K562 (cell line): ENCODE data around the gene CPNE2. TPM values are rescaled to one million over a fixed set of nuclear protein-coding genes. Genes with fewer than 3 reads are reported as not detected.

Source experiments
- ATAC-seq: fragments of 200-7000 bp; cut with Tn5 transposase; 3 replicates; pipeline ENCODE4 v1.9.1; 2020; ENCODE audit warnings: moderate library complexity
- BruUV-seq: library from RNA; stranded (reverse); fragments of 400-500 nt; replicated peaks from 2 replicates; lab custom pipeline; 2021; lab: Mats Ljungman, UMichigan
- CTCF ChIA-PET: fragments of 300-600 bp; formaldehyde crosslinking; extraction: SDS; loops from one replicate; lab custom pipeline; 2021; ENCODE audit warnings: low intra/inter-chr PET ratio; lab: Yijun Ruan, JAX
- POLR2A ChIA-PET: fragments of 300-600, 350-650 bp; sonication (Branson Sonifier 250); formaldehyde crosslinking; extraction: SDS; loops from one replicate; lab custom pipeline; 2021; ENCODE audit warnings: antibody characterized with exemption, inconsistent platforms; lab: Yijun Ruan, JAX
- DNase-seq, 4 experiments: peaks; one replicate each; pipeline versions ENCODE4 v3.0.0 to v3.0.0-alpha.2; 2011 to 2018; ENCODE audit warnings: low spot score in 3 of 4, mixed read lengths in 3 of 4; ENCODE audit errors: extremely low read depth in 1 of 4
- FAIRE-seq: peaks from 2 replicates; lab custom pipeline; 2011; peaks lifted over from hg19 to GRCh38; lab: Jason Lieb, UNC
- H2AFZ ChIP-seq: 2 replicates; pipeline ENCODE4 v1.6.0; 2011; ENCODE audit warnings: low read depth, low read length, control low read depth, inconsistent platforms
- H3K27ac ChIP-seq: fragments of 200-600 bp; 3 replicates; pipeline ENCODE4 v1.8.0; 2011; ENCODE audit warnings: low read depth, mild to moderate bottlenecking, control low read depth, inconsistent platforms, low read length, moderate library complexity, mixed read lengths; ENCODE audit errors: extremely low read depth
- H3K27me3 ChIP-seq, 2 experiments: fragments of 300-600 bp in 1 of 2; 2 replicates in 1 of 2; 3 replicates in 1 of 2; pipeline versions ENCODE4 v1.6.0 to v1.8.0; 2011; ENCODE audit warnings: inconsistent platforms in 2 of 2, low read length in 2 of 2, mild to moderate bottlenecking in 1 of 2, mixed read lengths in 1 of 2, moderate library complexity in 1 of 2; ENCODE audit not compliant: control insufficient read depth in 2 of 2, insufficient read depth in 2 of 2
- H3K36me3 ChIP-seq: fragments of 300-600 bp; 3 replicates; pipeline ENCODE4 v1.8.0; 2011; ENCODE audit warnings: mild to moderate bottlenecking, low read length, inconsistent platforms; ENCODE audit not compliant: control insufficient read depth, insufficient read depth
- H3K4me1 ChIP-seq, 2 experiments: fragments of 200-600 bp in 1 of 2; replicated peaks in 1 of 2; 2 replicates in 1 of 2; 3 replicates in 1 of 2; pipeline versions ENCODE4 v1.5.1 to v1.8.0; 2011; ENCODE audit warnings: inconsistent platforms in 2 of 2, low read length in 2 of 2, mild to moderate bottlenecking in 1 of 2, mixed read lengths in 1 of 2, moderate library complexity in 1 of 2; ENCODE audit not compliant: control insufficient read depth in 2 of 2, insufficient read depth in 2 of 2
- H3K4me2 ChIP-seq: 2 replicates; pipeline ENCODE4 v1.6.1; 2011; ENCODE audit warnings: low read length, control low read depth, inconsistent platforms, mixed read lengths; ENCODE audit not compliant: insufficient read depth
- H3K4me3 ChIP-seq: fragments of 200-600 bp; sonication (generic), shearing (Covaris generic); 2 replicates; pipeline ENCODE4 v1.5.1; 2016; ENCODE audit warnings: control low read depth, inconsistent platforms
- H3K79me2 ChIP-seq: fragments of 200-600 bp; 3 replicates; pipeline ENCODE4 v1.8.0; 2011; ENCODE audit warnings: low read length, inconsistent platforms; ENCODE audit not compliant: control insufficient read depth, insufficient read depth
- H3K9ac ChIP-seq, 2 experiments: 2 replicates each; pipeline versions ENCODE4 v1.6.0 to v1.6.1; 2011; ENCODE audit warnings: low read depth in 2 of 2, low read length in 2 of 2, control low read depth in 1 of 2, inconsistent platforms in 1 of 2, mild to moderate bottlenecking in 1 of 2, mixed read lengths in 1 of 2; ENCODE audit not compliant: insufficient read depth in 1 of 2
- H3K9me1 ChIP-seq: one replicate; pipeline ENCODE4 v1.6.0; 2011; ENCODE audit warnings: inconsistent platforms, mild to moderate bottlenecking, low read length, moderate library complexity; ENCODE audit not compliant: control insufficient read depth, insufficient read depth
- H3K9me3 ChIP-seq: replicated peaks from 2 replicates; pipeline ENCODE4 v1.5.1; 2011; ENCODE audit warnings: low read depth, low read length, inconsistent platforms; ENCODE audit not compliant: control insufficient read depth, insufficient read depth
- H4K20me1 ChIP-seq: replicated peaks from 2 replicates; pipeline ENCODE4 v1.6.1; 2011; ENCODE audit warnings: low read length, inconsistent platforms, mixed read lengths; ENCODE audit not compliant: control insufficient read depth, insufficient read depth
- ARID4B ChIP-seq: sonication (generic); formaldehyde crosslinking; IDR thresholded peaks from 2 replicates; pipeline ENCODE4 v1.8.0; 2022; ENCODE audit warnings: mild to moderate bottlenecking, missing genetic modification reagents
- ELF4 ChIP-seq: fragments of 450-650 bp; formaldehyde crosslinking; IDR thresholded peaks from 2 replicates; pipeline ENCODE4 v1.4.0; 2022; ENCODE audit warnings: missing genetic modification characterization
- MLX ChIP-seq, 2 experiments: fragments of 450-650 bp in 1 of 2; sonication (generic) in 1 of 2; formaldehyde crosslinking; conservative IDR thresholded peaks; 2 replicates each; pipeline versions ENCODE4 v1.4.0 to v1.8.1; 2020 to 2022; ENCODE audit warnings: mild to moderate bottlenecking in 1 of 2, missing genetic modification reagents in 1 of 2
- RAD21 ChIP-seq, 2 experiments: fragments of 250-450 bp in 1 of 2; fragments of 450-650 bp in 1 of 2; sonication (Bioruptor Pico) in 1 of 2; formaldehyde crosslinking in 1 of 2; IDR thresholded peaks in 1 of 2; conservative IDR thresholded peaks in 1 of 2; 2 replicates each; pipeline versions ENCODE4 v1.4.0 to v1.8.0; 2020 to 2022; ENCODE audit warnings: mild to moderate bottlenecking in 2 of 2, moderate library complexity in 1 of 2
- RBM22 ChIP-seq: fragments of 200-400 bp; formaldehyde crosslinking; IDR thresholded peaks from 2 replicates; pipeline ENCODE4 v1.6.1; 2018; ENCODE audit warnings: low read length, low read depth; ENCODE audit not compliant: poor library complexity, severe bottlenecking
- SMC3 ChIP-seq: conservative IDR thresholded peaks from 2 replicates; pipeline ENCODE4 v1.6.1; 2011; ENCODE audit warnings: low read depth, low read length, improper control_type of control experiment; ENCODE audit not compliant: insufficient read depth
- WGBS: fragments of 100-300 bp; shearing (Covaris generic); methylation state at CpG from one replicate; pipeline ENCODE4 v1.1.6; 2016; ENCODE audit warnings: low coverage, mixed read lengths; ENCODE audit not compliant: insufficient coverage; ENCODE audit errors: missing lambda C conversion rate; 5-methylcytosine and 5-hydroxymethylcytosine counted together
- in situ Hi-C: fragments of 300-500 bp; cut with MboI; formaldehyde crosslinking; loops from 4 replicates; pipeline ENCODE4 v1.15.0; 2018; ENCODE audit warnings: inconsistent platforms, mixed read lengths
- intact Hi-C: fragments of 100-400 bp; cut with micrococcal nuclease; formaldehyde crosslinking; loops from 2 replicates; pipeline ENCODE4 v1.14.2; 2022
- polyA plus RNA-seq, 8 experiments: library from polyadenylated mRNA; depleted of rRNA in 4 of 8; stranded (reverse) in 5 of 8; unstranded in 3 of 8; fragments of >200 nt; fragmentation: Nextera tagmentation in 2 of 8; fragmentation: Illumina TruSeq in 1 of 8; extraction: Ambion mirVana in 2 of 8; extraction: Trizol in 1 of 8; gene quantifications; 2 replicates each; pipeline versions ENCODE4 v1.2.1 to v1.2.3, GENCODE V29; 2011 to 2014; ENCODE audit warnings: inconsistent platforms in 1 of 8, missing spikeins in 1 of 8
- total RNA-seq, 7 experiments: library from RNA; depleted of rRNA in 6 of 7; stranded (reverse); fragments of >200 nt in 6 of 7; fragmentation: Illumina TruSeq in 2 of 7; extraction: Trizol in 2 of 7; gene quantifications; 2 replicates each; pipeline versions ENCODE4 v1.2.1 to v1.2.3, GENCODE V29; 2011 to 2021; ENCODE audit warnings: low replicate concordance in 1 of 7
- TF ChIP-seq, protein P1 (sequence below), 2 experiments: fragments of 450-650 bp; formaldehyde crosslinking in 1 of 2; IDR thresholded peaks; 2 replicates each; pipeline versions ENCODE4 v1.4.0 to v1.6.1; 2014 to 2020; ENCODE audit warnings: mild to moderate bottlenecking in 2 of 2, borderline replicate concordance in 1 of 2, low read depth in 1 of 2

CPNE2 gene
- total and polyA plus RNA-seq, 9 of the 15 experiments (the other 6 are each of a cell fraction or from before 2014, with no cell fraction given), result 3.0 to 13.9 (median 8.6) TPM

DNA sequence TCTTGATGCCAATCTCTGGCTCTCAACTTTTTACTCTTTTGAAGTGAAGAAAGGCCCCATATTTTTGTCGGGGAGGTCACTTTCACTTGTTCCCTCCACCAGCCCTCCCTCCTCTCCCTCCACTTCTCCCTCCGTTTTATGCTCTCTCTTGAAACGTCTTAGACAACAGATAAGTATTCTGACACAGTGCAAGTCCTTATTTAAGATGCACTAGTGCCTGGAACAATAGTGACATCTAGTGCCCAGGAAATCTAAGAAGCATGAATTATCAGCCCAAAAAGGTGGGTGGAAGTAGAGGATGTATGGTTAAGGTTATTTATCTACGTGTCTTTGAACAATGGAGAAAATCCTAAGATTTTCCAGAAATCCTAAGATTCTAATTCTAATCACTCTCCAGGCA lies 75.6 kb downstream of the CPNE2 start:
- Histone ChIP-seq H3K9ac (no peak overlapping the region), H3K79me2 (no peaks in the 10 kb centered on the region), H4K20me1 (no peaks in the 10 kb centered on the region), H3K9me3 (no peaks in the 10 kb centered on the region), H3K9me1 (no peaks in the 10 kb centered on the region), H3K4me2 (no peak overlapping the region), H3K36me3 (peaks cover 90% of the 10 kb centered on the region), H3K4me3 (no peak overlapping the region), H3K27me3 (no peaks in the 10 kb centered on the region), H3K4me1 (no peaks in the 10 kb centered on the region), H2AFZ (no peak overlapping the region), H3K27ac (no peak overlapping the region)
- in situ Hi-C loops (loop anchor here (5.0 kb wide), 1 partner anchor 81 kb away; no protein-coding TSS in a partner anchor), intact Hi-C loops (loop anchor here (1.0 kb wide), 2 partner anchors 84 to 204 kb away; no protein-coding TSS in a partner anchor)
- ATAC-seq (peak; percentile 88), FAIRE-seq (peak; percentile 58), DNase-seq (peak in 2 of 4 experiments; percentile 49 to 67)
- CTCF ChIA-PET, result interaction anchor here (0.6 to 2.7 kb wide), 7 partner anchors 53 to 300 kb away, joined by 3 to 34 read pairs (median 4); partner anchors contain the start of gene CPNE2
- BruUV-seq, result no TSS peak
- WGBS, result 28% methylated on average over 4 of the region's 4 CpGs
- POLR2A ChIA-PET, result interaction anchor here (0.7 kb wide), 1 partner anchor 193 kb away, joined by 3 read pairs; no protein-coding TSS in a partner anchor
- TF ChIP-seq, protein P1, sequence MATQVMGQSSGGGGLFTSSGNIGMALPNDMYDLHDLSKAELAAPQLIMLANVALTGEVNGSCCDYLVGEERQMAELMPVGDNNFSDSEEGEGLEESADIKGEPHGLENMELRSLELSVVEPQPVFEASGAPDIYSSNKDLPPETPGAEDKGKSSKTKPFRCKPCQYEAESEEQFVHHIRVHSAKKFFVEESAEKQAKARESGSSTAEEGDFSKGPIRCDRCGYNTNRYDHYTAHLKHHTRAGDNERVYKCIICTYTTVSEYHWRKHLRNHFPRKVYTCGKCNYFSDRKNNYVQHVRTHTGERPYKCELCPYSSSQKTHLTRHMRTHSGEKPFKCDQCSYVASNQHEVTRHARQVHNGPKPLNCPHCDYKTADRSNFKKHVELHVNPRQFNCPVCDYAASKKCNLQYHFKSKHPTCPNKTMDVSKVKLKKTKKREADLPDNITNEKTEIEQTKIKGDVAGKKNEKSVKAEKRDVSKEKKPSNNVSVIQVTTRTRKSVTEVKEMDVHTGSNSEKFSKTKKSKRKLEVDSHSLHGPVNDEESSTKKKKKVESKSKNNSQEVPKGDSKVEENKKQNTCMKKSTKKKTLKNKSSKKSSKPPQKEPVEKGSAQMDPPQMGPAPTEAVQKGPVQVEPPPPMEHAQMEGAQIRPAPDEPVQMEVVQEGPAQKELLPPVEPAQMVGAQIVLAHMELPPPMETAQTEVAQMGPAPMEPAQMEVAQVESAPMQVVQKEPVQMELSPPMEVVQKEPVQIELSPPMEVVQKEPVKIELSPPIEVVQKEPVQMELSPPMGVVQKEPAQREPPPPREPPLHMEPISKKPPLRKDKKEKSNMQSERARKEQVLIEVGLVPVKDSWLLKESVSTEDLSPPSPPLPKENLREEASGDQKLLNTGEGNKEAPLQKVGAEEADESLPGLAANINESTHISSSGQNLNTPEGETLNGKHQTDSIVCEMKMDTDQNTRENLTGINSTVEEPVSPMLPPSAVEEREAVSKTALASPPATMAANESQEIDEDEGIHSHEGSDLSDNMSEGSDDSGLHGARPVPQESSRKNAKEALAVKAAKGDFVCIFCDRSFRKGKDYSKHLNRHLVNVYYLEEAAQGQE (IDR thresholded peaks at IDR 0.05; ENCODE audit: borderline replicate concordance), result peak; percentile 72; the same call in 1 of the 2 replicates
- TF ChIP-seq, protein P1 (CRISPR knock-in tag; IDR thresholded peaks at IDR 0.05; ENCODE audit: low read depth), result no peak
- peak; percentile 56 for TF ChIP-seq SMC3
- no peak for TF ChIP-seq ARID4B
- TF ChIP-seq RAD21 (CRISPR knock-in tag; conservative IDR thresholded peaks at IDR 0.05 in 1 of 2, IDR thresholded peaks at IDR 0.05 in 1 of 2), result peak; percentile 70 to 81
- no peak for TF ChIP-seq RBM22
- TF ChIP-seq MLX (CRISPR knock-in tag; conservative IDR thresholded peaks at IDR 0.05), result no peak
- TF ChIP-seq ELF4 (CRISPR knock-in tag), result no peak
